NCI-H345 (cell line): ENCODE data around the gene SRPRA.
"Not testable (repeated sequence)": the region's sequence is repeated elsewhere in the genome, so short reads cannot be mapped to it uniquely, and the experiment has no call there.

Source experiments
- DNase-seq: peaks from one replicate; lab custom pipeline; 2025; lab: John Stamatoyannopoulos, UW

SRPRA gene

GRCh38 chr11:126282736-126283591 is 14.3 kb upstream of the SRPRA start, which contains the start of gene TIRAP:
TIRAP (plus strand) TSS chr11:126283093; CDS start chr11:126290895, 7,802 bp downstream.
- peak; percentile 46 for DNase-seq

GRCh38 chr11:126282361-126282735 is 13.7 kb upstream of the SRPRA start:
- peak; percentile 22 for DNase-seq

GRCh38 chr11:126281666-126282175 is 13.0 kb upstream of the SRPRA start:
- no peak for DNase-seq

GRCh38 chr11:126281245-126281644 is 12.6 kb upstream of the SRPRA start:
- no peak for DNase-seq

GRCh38 chr11:126280595-126280994 is 11.9 kb upstream of the SRPRA start:
- no peak for DNase-seq

- no peak for DNase-seq
Observed at GRCh38 chr11:126279191-126279590, 10.5 kb upstream of the SRPRA start.

- DNase-seq: no peak
Observed at GRCh38 chr11:126277780-126278179, 9.1 kb upstream of the SRPRA start.

- DNase-seq: no peak
Observed at GRCh38 chr11:126277322-126277721, 8.6 kb upstream of the SRPRA start.

GRCh38 chr11:126268361-126268707 is 361 bp downstream of the SRPRA start:
- no peak for DNase-seq

- DNase-seq: no peak
Observed at GRCh38 chr11:126267650-126268049, 1.0 kb downstream of the SRPRA start.

- no peak for DNase-seq
Observed at GRCh38 chr11:126265811-126266210, 2.9 kb downstream of the SRPRA start.

GRCh38 chr11:126263489-126263888 is 5.2 kb downstream of the SRPRA start:
- DNase-seq: no peak

GRCh38 chr11:126262216-126262615 is 6.5 kb downstream of the SRPRA start:
- DNase-seq: no peak

- no peak for DNase-seq
Observed at GRCh38 chr11:126257764-126258163, 10.9 kb downstream of the SRPRA start.

GRCh38 chr11:126257144-126257543 is 11.6 kb downstream of the SRPRA start:
- DNase-seq: no peak

- no peak for DNase-seq
Observed at GRCh38 chr11:126256216-126256615, 12.5 kb downstream of the SRPRA start.

GRCh38 chr11:126255507-126255906 is 13.2 kb downstream of the SRPRA start:
- not testable (repeated sequence) for DNase-seq

GRCh38 chr11:126254819-126255218 is 13.9 kb downstream of the SRPRA start:
- no peak for DNase-seq

GRCh38 chr11:126253265-126253664 is 15.4 kb downstream of the SRPRA start:
- DNase-seq: no peak

GRCh38 chr11:126246636-126247035 is 22.1 kb downstream of the SRPRA start:
- no peak for DNase-seq

GRCh38 chr11:126233391-126233790 is 35.3 kb downstream of the SRPRA start:
- no peak for DNase-seq

- no peak for DNase-seq
Observed at GRCh38 chr11:126232683-126233082, 36.0 kb downstream of the SRPRA start.

- DNase-seq: no peak
Observed at GRCh38 chr11:126231725-126232459, 36.8 kb downstream of the SRPRA start.
